ENCODE results near the gene C22orf15.

The C22orf15 gene

DNA sequence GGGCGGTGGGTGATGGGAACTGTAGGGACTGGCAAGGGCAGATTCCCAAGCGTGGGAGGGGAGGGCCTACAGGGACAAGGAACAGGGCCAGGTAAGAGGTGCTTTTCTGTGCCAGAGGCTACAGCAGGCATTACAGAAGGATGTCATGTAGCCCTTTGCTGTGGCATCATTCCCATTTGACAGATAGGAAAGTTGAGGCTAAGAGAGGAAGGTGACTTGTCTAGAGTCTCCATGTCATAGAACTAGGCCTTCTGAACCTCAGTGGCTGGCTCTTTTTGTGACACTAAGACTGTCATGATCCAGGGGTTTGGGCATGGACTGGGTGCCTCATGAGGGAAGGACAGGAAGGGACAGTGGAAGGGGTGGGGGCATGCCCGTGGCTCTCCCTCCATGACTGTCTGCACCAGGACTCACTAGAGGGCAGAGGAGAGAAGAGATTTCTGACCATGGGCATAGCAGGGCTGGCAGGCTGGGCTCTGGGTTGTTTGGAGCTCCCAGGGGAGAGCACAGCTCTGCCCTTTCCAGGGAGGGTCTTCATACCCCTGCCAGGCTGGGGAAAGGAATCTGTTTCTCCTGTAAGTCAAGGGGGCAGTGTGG, 13.1 kb downstream of the C22orf15 start:
- Histone ChIP-seq H3K27me3 (ENCODE audit: low read depth, low read length) (no peaks in the 10 kb centered on the region), H3K27ac (ENCODE audit: low read length) (no peak overlapping the region), H3K4me3 (ENCODE audit: low read depth in 1 of 2, low read length in 2 of 2) (no peak overlapping the region), H3K4me1 (ENCODE audit: control insufficient read depth in 1 of 2, insufficient read depth in 2 of 2, low read length in 2 of 2) (peaks cover 10 to 42% of the 10 kb centered on the region in 2 donors), H3K9me3 (ENCODE audit: control insufficient read depth in 1 of 2, low read length in 2 of 2) (no peaks in the 10 kb centered on the region), H3K36me3 (ENCODE audit: control insufficient read depth in 1 of 2, insufficient read depth in 2 of 2, low read length in 2 of 2) (no peaks in the 10 kb centered on the region)

DNA sequence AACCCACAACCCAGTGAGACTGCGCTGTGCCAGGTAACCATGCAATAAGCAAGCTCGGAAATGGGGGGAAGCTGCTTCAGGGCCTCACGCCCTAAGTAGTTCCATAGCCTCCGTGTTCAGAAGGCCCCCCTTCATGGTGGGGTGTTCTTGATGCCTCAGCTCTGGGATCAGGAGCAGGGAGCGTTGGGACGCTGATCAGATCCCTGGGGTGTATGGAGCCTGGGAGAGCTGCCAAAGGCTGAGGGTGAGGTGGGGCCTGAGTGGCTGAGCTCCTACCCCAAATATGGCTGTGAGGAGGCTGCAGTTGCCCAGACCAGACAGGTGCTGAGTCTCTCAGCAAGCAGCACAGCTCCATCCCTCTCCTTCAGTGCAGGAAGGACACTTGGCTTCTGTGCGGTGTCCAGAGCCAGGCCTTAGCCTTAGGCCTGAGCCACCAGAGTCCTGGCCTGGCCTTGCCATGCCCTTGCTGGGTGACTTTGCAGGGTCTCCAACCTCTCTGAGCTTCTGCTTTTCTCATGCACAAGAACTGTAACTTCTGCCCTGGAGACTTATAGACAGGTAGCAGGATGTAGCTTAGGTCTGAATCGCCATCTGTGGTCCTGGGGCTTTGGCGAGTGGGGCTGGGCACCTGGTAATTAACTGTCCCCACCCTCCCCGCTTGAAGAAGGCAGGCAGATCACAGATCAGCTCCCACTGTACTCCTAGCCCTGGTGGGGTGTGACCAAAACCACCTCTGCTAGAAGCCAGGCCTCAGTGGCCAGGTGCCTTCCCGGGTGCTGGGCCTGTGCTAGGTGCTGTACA, 15.2 kb downstream of the C22orf15 start:
- Histone ChIP-seq H3K9me3 (ENCODE audit: control insufficient read depth in 1 of 2, low read length in 2 of 2) (no peaks in the 10 kb centered on the region), H3K36me3 (ENCODE audit: control insufficient read depth in 1 of 2, insufficient read depth in 2 of 2, low read length in 2 of 2) (no peaks in the 10 kb centered on the region), H3K4me3 (ENCODE audit: low read depth in 1 of 2, low read length in 2 of 2) (no peak overlapping the region), H3K27ac (ENCODE audit: low read length) (no peak overlapping the region), H3K4me1 (ENCODE audit: control insufficient read depth in 1 of 2, insufficient read depth in 2 of 2, low read length in 2 of 2) (peaks cover 10 to 32% of the 10 kb centered on the region in 2 donors), H3K27me3 (ENCODE audit: low read depth, low read length) (no peaks in the 10 kb centered on the region)

DNA sequence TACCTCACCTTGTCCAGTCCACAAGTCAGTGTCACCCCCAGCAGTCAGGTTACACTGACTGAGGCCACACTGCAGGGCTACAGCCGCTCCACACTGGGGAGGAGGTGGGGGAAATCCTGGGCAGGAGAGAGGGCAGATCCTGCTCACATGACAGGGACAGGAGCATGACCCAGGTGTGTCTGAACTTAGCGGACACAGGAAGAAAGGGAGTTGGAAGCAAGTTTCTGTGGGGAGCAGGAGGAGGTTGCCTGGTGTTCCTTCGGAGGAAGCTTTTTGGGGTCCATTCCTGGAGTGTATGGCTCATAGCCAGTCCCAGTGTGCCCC, 15.7 kb downstream of the C22orf15 start:
- no peaks in the 10 kb centered on the region for H3K9me3 ChIP-seq (ENCODE audit: control insufficient read depth in 1 of 2, low read length in 2 of 2)
- H3K4me1 ChIP-seq (ENCODE audit: control insufficient read depth in 1 of 2, insufficient read depth in 2 of 2, low read length in 2 of 2) = peaks cover 10 to 27% of the 10 kb centered on the region in 2 donors
- no peaks in the 10 kb centered on the region for H3K27me3 ChIP-seq (ENCODE audit: low read depth, low read length)
- no peaks in the 10 kb centered on the region for H3K36me3 ChIP-seq (ENCODE audit: control insufficient read depth in 1 of 2, insufficient read depth in 2 of 2, low read length in 2 of 2)
- no peak overlapping the region for H3K27ac ChIP-seq (ENCODE audit: low read length)
- no peak overlapping the region for H3K4me3 ChIP-seq (ENCODE audit: low read depth in 1 of 2, low read length in 2 of 2)

DNA sequence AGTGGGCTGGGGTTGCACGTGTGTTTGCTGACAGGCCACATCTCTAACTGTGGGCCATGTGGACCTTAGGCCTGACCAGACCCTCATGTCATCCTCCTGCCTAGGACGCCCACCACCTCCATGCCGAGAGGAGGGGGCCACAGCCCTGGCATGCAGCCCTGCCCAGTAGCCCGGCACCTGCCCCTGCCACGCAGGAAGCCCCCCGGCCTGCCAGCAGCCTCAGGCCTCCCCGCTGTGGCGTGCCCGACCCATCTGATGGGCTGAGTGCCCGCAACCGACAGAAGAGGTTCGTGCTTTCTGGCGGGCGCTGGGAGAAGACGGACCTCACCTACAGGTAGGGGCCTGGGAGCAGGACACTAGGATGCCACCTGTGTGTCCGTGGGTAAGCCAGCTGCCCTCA, 16.3 kb downstream of the C22orf15 start:
- no peak overlapping the region for H3K27ac ChIP-seq (ENCODE audit: low read length)
- H3K4me1 ChIP-seq (ENCODE audit: control insufficient read depth in 1 of 2, insufficient read depth in 2 of 2, low read length in 2 of 2) = peaks cover 10 to 21% of the 10 kb centered on the region in 2 donors
- H3K9me3 ChIP-seq (ENCODE audit: control insufficient read depth in 1 of 2, low read length in 2 of 2) = no peaks in the 10 kb centered on the region
- no peaks in the 10 kb centered on the region for H3K27me3 ChIP-seq (ENCODE audit: low read depth, low read length)
- no peak overlapping the region for H3K4me3 ChIP-seq (ENCODE audit: low read depth in 1 of 2, low read length in 2 of 2)
- no peaks in the 10 kb centered on the region for H3K36me3 ChIP-seq (ENCODE audit: control insufficient read depth in 1 of 2, insufficient read depth in 2 of 2, low read length in 2 of 2)

DNA sequence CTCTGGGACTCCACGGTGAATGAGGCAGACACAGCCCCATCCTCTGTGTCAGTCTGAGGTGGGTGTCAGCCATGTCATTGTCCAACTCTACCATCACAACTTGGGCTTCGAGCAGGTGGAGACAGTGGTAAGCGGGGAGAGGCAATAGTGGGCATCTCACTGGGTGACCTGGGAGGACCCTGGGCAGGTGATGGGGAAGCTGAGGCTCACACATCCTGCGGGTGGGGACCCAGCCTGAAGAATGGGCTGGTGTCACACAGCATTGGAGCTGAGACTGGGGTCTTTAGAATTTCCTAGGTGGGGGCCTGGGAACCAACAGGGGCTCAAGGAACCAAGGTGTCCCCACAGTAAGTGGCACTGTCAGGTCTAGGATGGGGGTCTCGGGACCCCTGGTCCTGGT, 16.9 kb downstream of the C22orf15 start:
- no peaks in the 10 kb centered on the region for H3K27me3 ChIP-seq (ENCODE audit: low read depth, low read length)
- no peaks in the 10 kb centered on the region for H3K9me3 ChIP-seq (ENCODE audit: control insufficient read depth in 1 of 2, low read length in 2 of 2)
- no peaks in the 10 kb centered on the region for H3K36me3 ChIP-seq (ENCODE audit: control insufficient read depth in 1 of 2, insufficient read depth in 2 of 2, low read length in 2 of 2)
- peaks cover 4 to 15% of the 10 kb centered on the region in 2 donors for H3K4me1 ChIP-seq (ENCODE audit: control insufficient read depth in 1 of 2, insufficient read depth in 2 of 2, low read length in 2 of 2)
- H3K4me3 ChIP-seq (ENCODE audit: low read depth in 1 of 2, low read length in 2 of 2) = no peak overlapping the region
- H3K27ac ChIP-seq (ENCODE audit: low read length) = no peak overlapping the region

DNA sequence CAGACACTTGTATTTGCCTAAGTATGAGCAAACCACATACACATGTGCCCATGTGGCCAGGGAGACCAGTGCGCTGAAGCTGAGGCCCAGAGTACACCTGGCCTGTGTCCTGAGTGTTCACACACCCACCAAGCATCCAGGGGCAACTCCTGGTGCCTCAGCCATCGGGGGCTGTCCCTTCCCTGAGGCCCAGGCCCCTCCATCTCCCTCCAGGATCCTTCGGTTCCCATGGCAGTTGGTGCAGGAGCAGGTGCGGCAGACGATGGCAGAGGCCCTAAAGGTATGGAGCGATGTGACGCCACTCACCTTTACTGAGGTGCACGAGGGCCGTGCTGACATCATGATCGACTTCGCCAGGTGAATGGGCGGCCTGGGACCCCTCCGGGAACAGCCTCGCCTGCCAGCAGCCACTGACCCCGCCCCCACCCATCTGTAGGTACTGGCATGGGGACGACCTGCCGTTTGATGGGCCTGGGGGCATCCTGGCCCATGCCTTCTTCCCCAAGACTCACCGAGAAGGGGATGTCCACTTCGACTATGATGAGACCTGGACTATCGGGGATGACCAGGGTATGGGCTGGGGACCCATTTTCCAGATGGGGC, 17.5 kb downstream of the C22orf15 start:
- Histone ChIP-seq H3K9me3 (ENCODE audit: control insufficient read depth in 1 of 2, low read length in 2 of 2) (no peaks in the 10 kb centered on the region), H3K4me3 (ENCODE audit: low read depth in 1 of 2, low read length in 2 of 2) (no peak overlapping the region), H3K27ac (ENCODE audit: low read length) (no peak overlapping the region), H3K36me3 (ENCODE audit: control insufficient read depth in 1 of 2, insufficient read depth in 2 of 2, low read length in 2 of 2) (no peaks in the 10 kb centered on the region), H3K27me3 (ENCODE audit: low read depth, low read length) (no peaks in the 10 kb centered on the region), H3K4me1 (ENCODE audit: control insufficient read depth in 1 of 2, insufficient read depth in 2 of 2, low read length in 2 of 2) (peaks cover 0 to 9% of the 10 kb centered on the region in 2 donors)

DNA sequence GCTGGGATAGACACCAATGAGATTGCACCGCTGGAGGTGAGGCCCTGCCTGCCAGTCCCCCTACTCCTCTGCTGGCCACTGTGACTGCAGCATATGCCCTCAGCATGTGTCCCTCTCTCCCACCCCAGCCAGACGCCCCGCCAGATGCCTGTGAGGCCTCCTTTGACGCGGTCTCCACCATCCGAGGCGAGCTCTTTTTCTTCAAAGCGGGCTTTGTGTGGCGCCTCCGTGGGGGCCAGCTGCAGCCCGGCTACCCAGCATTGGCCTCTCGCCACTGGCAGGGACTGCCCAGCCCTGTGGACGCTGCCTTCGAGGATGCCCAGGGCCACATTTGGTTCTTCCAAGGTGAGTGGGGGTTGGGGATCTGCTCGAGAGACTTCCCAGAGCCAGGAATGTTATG, 18.3 kb downstream of the C22orf15 start:
- Histone ChIP-seq H3K27ac (ENCODE audit: low read length) (no peak overlapping the region), H3K4me1 (ENCODE audit: control insufficient read depth in 1 of 2, insufficient read depth in 2 of 2, low read length in 2 of 2) (peaks cover 0 to 11% of the 10 kb centered on the region in 2 donors), H3K36me3 (ENCODE audit: control insufficient read depth in 1 of 2, insufficient read depth in 2 of 2, low read length in 2 of 2) (no peaks in the 10 kb centered on the region), H3K4me3 (ENCODE audit: low read depth in 1 of 2, low read length in 2 of 2) (no peak overlapping the region), H3K27me3 (ENCODE audit: low read depth, low read length) (no peaks in the 10 kb centered on the region), H3K9me3 (ENCODE audit: control insufficient read depth in 1 of 2, low read length in 2 of 2) (no peaks in the 10 kb centered on the region)

DNA sequence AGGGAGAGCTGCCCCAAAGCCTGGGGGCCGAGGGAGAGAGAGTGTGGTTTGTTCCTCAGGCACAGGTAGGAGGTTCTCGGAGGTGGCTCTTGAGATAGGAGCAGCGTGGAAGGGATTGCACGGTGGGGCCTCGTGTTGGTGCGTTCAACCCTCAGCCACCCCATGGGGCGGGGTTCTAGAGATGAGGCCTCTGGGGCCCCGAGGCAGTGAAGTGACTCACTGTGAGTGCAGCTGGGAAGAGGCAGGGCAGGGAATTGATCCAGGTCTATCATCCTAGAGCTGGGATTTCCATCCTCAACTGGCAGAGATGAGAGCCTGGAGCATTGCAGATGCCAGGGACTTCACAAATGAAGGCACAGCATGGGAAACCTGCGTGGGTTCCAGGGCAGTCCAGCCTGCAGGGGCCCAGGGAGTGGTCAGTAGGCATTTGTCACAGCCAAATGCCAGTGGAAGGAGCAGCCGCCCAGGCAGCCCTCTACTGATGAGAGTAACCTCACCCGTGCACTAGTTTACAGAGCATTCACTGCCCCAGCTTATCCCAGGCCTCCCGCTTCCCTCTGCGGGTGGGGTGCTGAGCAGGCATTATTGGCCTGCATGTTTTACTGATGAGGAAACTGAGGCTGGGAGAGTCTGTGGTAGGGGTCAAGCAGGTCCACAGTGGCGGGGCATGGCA, 18.9 kb downstream of the C22orf15 start:
- no peaks in the 10 kb centered on the region for H3K36me3 ChIP-seq (ENCODE audit: control insufficient read depth in 1 of 2, insufficient read depth in 2 of 2, low read length in 2 of 2)
- H3K27me3 ChIP-seq (ENCODE audit: low read depth, low read length) = no peaks in the 10 kb centered on the region
- no peaks in the 10 kb centered on the region for H3K9me3 ChIP-seq (ENCODE audit: control insufficient read depth in 1 of 2, low read length in 2 of 2)
- peaks cover 0 to 17% of the 10 kb centered on the region in 2 donors for H3K4me1 ChIP-seq (ENCODE audit: control insufficient read depth in 1 of 2, insufficient read depth in 2 of 2, low read length in 2 of 2)
- no peak overlapping the region for H3K27ac ChIP-seq (ENCODE audit: low read length)
- no peak overlapping the region for H3K4me3 ChIP-seq (ENCODE audit: low read depth in 1 of 2, low read length in 2 of 2)

DNA sequence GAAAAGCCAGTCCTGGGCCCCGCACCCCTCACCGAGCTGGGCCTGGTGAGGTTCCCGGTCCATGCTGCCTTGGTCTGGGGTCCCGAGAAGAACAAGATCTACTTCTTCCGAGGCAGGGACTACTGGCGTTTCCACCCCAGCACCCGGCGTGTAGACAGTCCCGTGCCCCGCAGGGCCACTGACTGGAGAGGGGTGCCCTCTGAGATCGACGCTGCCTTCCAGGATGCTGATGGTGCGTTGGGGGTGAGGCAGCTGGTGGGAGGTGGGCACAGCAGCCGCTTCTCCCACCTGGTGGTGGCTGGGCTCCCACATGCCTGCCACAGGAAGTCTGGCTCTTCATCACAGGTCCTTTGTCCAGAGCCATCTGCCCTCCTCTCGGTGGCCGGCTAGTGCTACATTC, 19.5 kb downstream of the C22orf15 start:
- peaks cover 0 to 4% of the 10 kb centered on the region in 2 donors for H3K36me3 ChIP-seq (ENCODE audit: control insufficient read depth in 1 of 2, insufficient read depth in 2 of 2, low read length in 2 of 2)
- no peak overlapping the region for H3K4me3 ChIP-seq (ENCODE audit: low read depth in 1 of 2, low read length in 2 of 2)
- H3K27ac ChIP-seq (ENCODE audit: low read length) = no peak overlapping the region
- no peaks in the 10 kb centered on the region for H3K27me3 ChIP-seq (ENCODE audit: low read depth, low read length)
- no peaks in the 10 kb centered on the region for H3K9me3 ChIP-seq (ENCODE audit: control insufficient read depth in 1 of 2, low read length in 2 of 2)
- H3K4me1 ChIP-seq (ENCODE audit: control insufficient read depth in 1 of 2, insufficient read depth in 2 of 2, low read length in 2 of 2) = peaks cover 0 to 18% of the 10 kb centered on the region in 2 donors

DNA sequence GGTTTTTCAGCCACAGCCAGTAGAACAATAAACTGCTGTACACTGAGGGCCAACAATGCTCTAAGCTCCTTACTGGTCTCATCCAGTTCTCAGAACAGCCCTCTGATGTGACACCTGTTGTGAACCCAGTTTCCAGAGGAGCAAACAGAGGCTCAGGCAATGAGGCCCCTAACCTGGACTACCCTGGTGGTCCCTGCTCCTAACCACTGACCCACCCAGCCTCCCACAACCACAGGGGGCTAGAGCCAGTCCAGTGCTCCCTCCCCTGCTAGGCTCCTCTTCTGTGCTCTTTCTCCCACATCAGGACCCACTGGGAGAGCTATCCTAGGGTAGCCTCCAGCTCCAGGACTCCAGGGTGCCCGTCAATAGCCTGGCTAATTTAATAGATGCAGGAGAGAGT, 19.9 kb downstream of the C22orf15 start:
- Histone ChIP-seq H3K4me1 (ENCODE audit: control insufficient read depth in 1 of 2, insufficient read depth in 2 of 2, low read length in 2 of 2) (peaks cover 0 to 17% of the 10 kb centered on the region in 2 donors), H3K36me3 (ENCODE audit: control insufficient read depth in 1 of 2, insufficient read depth in 2 of 2, low read length in 2 of 2) (peaks cover 0 to 4% of the 10 kb centered on the region in 2 donors), H3K27ac (ENCODE audit: low read length) (no peak overlapping the region), H3K4me3 (ENCODE audit: low read depth in 1 of 2, low read length in 2 of 2) (no peak overlapping the region), H3K27me3 (ENCODE audit: low read depth, low read length) (no peaks in the 10 kb centered on the region), H3K9me3 (ENCODE audit: control insufficient read depth in 1 of 2, low read length in 2 of 2) (no peaks in the 10 kb centered on the region)

All from muscle layer of duodenum (tissue), 2 donors.